Measurements from ENCODE around the gene EIF2D.

EIF2D gene

GRCh38 chr1:206635080-206635977, 23.1 kb upstream of the EIF2D start, which contains the start of gene DYRK3:
TSS of gene DYRK3 (plus strand) at chr1:206635536. CDS start at chr1:206635704, 168 bp downstream.
- TF ChIP-seq SIN3A (IDR thresholded peaks at IDR 0.05; ENCODE audit: borderline replicate concordance, insufficient read depth, low read length): peak; percentile 89; the same call in 1 of the 2 replicates
- no peak for TF ChIP-seq REST (IDR thresholded peaks at IDR 0.05; ENCODE audit: insufficient read depth in 1 of 2, low read depth in 2 of 2, low read length in 2 of 2)
- peak; percentile 92 for TF ChIP-seq FOXP2 (optimal IDR thresholded peaks at IDR 0.05; ENCODE audit: borderline replicate concordance, extremely low read depth, extremely low read length, insufficient read depth)
- peak; percentile 75 for TF ChIP-seq POLR2AphosphoS5 (IDR thresholded peaks at IDR 0.05; ENCODE audit: low read depth, low read length)
- peak; percentile 45; the same call in 1 of the 2 replicates for TF ChIP-seq TAF1 (IDR thresholded peaks at IDR 0.05; ENCODE audit: borderline replicate concordance, insufficient read depth, low read length)

- TF ChIP-seq FOXP2 (optimal IDR thresholded peaks at IDR 0.05; ENCODE audit: borderline replicate concordance, extremely low read depth, extremely low read length, insufficient read depth): no peak
- no peak for TF ChIP-seq POLR2AphosphoS5 (IDR thresholded peaks at IDR 0.05; ENCODE audit: low read depth, low read length)
- no peak for TF ChIP-seq TAF1 (IDR thresholded peaks at IDR 0.05; ENCODE audit: borderline replicate concordance, insufficient read depth, low read length)
- no peak for TF ChIP-seq SIN3A (IDR thresholded peaks at IDR 0.05; ENCODE audit: borderline replicate concordance, insufficient read depth, low read length)
- no peak for TF ChIP-seq REST (IDR thresholded peaks at IDR 0.05; ENCODE audit: insufficient read depth in 1 of 2, low read depth in 2 of 2, low read length in 2 of 2)
Measured at GRCh38 chr1:206634365-206635079, 22.3 kb upstream of the EIF2D start.

GRCh38 chr1:206633708-206634121, 21.4 kb upstream of the EIF2D start:
- TF ChIP-seq TAF1 (IDR thresholded peaks at IDR 0.05; ENCODE audit: borderline replicate concordance, insufficient read depth, low read length): no peak
- no peak for TF ChIP-seq POLR2AphosphoS5 (IDR thresholded peaks at IDR 0.05; ENCODE audit: low read depth, low read length)
- TF ChIP-seq REST (IDR thresholded peaks at IDR 0.05; ENCODE audit: insufficient read depth in 1 of 2, low read depth in 2 of 2, low read length in 2 of 2): no peak
- no peak for TF ChIP-seq SIN3A (IDR thresholded peaks at IDR 0.05; ENCODE audit: borderline replicate concordance, insufficient read depth, low read length)
- no peak for TF ChIP-seq FOXP2 (optimal IDR thresholded peaks at IDR 0.05; ENCODE audit: borderline replicate concordance, extremely low read depth, extremely low read length, insufficient read depth)

- TF ChIP-seq SIN3A (IDR thresholded peaks at IDR 0.05; ENCODE audit: borderline replicate concordance, insufficient read depth, low read length): no peak
- TF ChIP-seq FOXP2 (optimal IDR thresholded peaks at IDR 0.05; ENCODE audit: borderline replicate concordance, extremely low read depth, extremely low read length, insufficient read depth): no peak
- no peak for TF ChIP-seq POLR2AphosphoS5 (IDR thresholded peaks at IDR 0.05; ENCODE audit: low read depth, low read length)
- no peak for TF ChIP-seq REST (IDR thresholded peaks at IDR 0.05; ENCODE audit: insufficient read depth in 1 of 2, low read depth in 2 of 2, low read length in 2 of 2)
- TF ChIP-seq TAF1 (IDR thresholded peaks at IDR 0.05; ENCODE audit: borderline replicate concordance, insufficient read depth, low read length): no peak
Measured at GRCh38 chr1:206631085-206631509, 18.8 kb upstream of the EIF2D start.

All from PFSK-1 (cell line).